Measurements from ENCODE around the gene MAPKAP1.
A peak's percentile ranks its signal among the peaks of the same experiment; 100 is the strongest.

MAPKAP1 gene

GRCh38 chr9:125564631-125565030 lies 142.4 kb downstream of the MAPKAP1 start:
- DNase-seq (ENCODE audit: low spot score), result no peak

- no peak for DNase-seq (ENCODE audit: low spot score)
Measured at GRCh38 chr9:125561509-125562148, 145.4 kb downstream of the MAPKAP1 start.

GRCh38 chr9:125559894-125560293 lies 147.1 kb downstream of the MAPKAP1 start:
- DNase-seq (ENCODE audit: low spot score), result no peak

DNA sequence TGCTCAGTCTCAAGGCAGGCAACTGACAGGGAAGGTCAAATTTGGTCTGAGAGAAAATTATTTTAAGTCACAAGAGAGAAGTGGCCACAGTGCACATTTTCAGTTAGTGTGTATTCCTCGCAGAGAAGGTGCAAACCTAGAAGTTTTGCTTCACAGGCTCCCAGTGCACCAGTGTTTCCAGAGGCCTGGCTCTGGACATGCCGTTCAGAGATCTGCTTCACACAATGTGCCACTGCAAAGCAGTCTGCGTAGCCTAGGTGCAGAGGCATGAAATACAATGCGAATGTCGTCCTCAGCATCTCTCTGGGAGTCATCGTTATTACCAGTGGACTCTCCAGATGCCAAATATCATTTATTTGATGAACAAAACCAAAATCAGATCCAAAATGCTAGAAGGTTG lies 147.8 kb downstream of the MAPKAP1 start:
- no peak for DNase-seq (ENCODE audit: low spot score)

DNA sequence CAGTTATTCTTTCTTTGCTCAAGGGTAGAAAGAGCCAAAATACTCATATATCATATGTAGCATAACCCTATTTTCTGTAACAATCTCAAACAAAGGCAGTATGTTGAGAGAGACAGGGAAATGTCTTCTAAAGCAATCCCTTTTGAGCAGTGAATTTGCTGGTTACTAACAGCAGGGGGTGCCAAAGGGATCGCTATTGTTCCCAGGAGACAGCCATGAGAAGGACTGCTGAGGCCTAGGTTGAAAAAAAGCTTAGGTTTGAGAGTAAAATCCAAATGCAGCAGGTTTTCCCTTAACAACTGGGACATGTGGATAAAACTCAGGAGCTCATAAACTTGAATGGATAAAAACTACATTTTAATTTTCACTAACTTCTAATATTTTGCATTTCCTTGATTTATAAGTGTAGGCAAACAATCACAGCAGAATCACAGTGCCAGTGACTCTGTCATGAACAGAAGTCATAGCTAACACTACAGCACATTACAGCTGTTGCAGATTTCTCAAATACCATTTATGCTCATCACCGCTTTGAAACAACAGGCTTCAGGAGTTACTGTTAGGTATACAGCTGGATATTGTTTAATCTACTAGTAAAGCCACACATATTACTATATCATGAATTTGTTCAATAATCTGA lies 148.4 kb downstream of the MAPKAP1 start:
- peak; percentile 64 for DNase-seq (ENCODE audit: low spot score)

DNA sequence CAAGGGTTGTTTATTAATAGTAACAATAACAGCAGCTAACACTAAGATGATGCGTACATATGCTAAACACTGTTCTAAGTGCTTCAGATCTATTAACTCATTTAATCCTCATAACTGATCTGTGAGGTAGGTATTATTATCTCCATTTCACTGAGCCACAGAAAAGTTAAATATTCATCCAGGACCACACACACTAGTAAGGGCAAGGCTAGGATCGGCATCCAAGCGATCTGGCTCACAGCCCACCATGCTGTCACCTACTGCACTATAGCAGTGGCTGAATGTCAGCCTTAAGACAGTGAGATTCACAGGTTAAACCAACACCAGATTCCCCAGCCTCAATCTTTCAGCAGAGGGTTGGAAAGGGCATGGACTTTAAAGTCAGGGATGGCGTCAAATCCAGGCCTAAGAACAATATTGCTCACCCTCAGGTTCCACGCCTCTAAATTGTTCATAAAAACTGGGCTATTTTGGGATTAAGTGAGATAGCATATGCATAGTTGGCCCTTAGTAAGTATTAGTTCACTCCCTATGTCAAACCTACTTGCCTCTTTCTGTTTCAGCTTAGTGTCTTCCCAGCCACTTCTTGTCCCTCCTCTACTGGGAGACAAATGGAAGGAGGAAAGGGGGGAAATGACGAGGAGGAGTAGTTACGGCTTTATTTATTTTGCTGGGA lies 150.8 kb downstream of the MAPKAP1 start:
- DNase-seq (ENCODE audit: low spot score), result no peak

- no peak for DNase-seq (ENCODE audit: low spot score)
Measured at GRCh38 chr9:125554726-125555125, 152.3 kb downstream of the MAPKAP1 start.

- no peak for DNase-seq (ENCODE audit: low spot score)
Measured at GRCh38 chr9:125551781-125552180, 155.2 kb downstream of the MAPKAP1 start.

- DNase-seq (ENCODE audit: low spot score), result no peak
Measured at GRCh38 chr9:125549891-125550885, 156.8 kb downstream of the MAPKAP1 start.

- no peak for DNase-seq (ENCODE audit: low spot score)
Measured at GRCh38 chr9:125549465-125549871, 157.5 kb downstream of the MAPKAP1 start.

GRCh38 chr9:125549039-125549438 lies 158.0 kb downstream of the MAPKAP1 start:
- no peak for DNase-seq (ENCODE audit: low spot score)

DNA sequence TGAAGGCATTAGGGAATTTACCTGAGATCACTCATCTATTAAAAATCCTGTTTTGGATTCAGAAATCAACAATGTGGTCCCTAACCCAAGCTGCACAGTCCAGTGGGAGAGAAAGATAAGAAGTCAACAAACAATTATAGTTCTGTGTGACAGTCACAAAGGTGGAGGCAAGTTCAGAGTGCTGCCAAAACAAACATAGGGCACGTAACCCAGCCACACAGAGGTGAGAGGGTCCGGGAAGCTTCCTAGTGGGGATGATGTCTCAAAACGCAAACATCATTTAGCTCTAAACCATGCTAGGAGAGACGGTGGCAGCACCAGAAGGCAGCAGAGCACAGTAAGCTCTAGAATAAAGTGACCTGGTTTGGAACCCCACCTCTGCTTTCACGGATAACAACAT lies 158.9 kb downstream of the MAPKAP1 start:
- no peak for DNase-seq (ENCODE audit: low spot score)

GRCh38 chr9:125547368-125547767 lies 159.6 kb downstream of the MAPKAP1 start:
- DNase-seq (ENCODE audit: low spot score), result no peak

DNA sequence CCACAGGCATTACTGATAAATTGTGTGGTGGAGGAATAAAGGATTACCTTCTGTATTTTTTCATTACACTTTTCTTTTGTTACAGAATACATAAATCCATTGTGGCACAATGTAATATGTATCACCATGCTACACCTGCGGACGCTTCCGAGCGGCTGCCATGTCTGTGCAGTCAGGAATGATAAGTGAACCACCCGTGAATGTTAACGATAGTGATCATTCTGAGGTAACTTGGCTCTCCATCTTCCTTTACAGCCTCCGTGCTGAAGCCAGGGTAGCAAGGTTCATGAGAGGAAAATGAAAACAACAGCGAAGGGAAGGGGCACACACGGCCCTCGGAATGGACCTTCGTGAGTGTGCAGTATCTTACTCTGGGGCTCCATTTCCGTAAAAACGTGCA lies 161.2 kb downstream of the MAPKAP1 start:
- no peak for DNase-seq (ENCODE audit: low spot score)

GRCh38 chr9:125544988-125545651 lies 161.9 kb downstream of the MAPKAP1 start:
- DNase-seq (ENCODE audit: low spot score), result no peak

DNA sequence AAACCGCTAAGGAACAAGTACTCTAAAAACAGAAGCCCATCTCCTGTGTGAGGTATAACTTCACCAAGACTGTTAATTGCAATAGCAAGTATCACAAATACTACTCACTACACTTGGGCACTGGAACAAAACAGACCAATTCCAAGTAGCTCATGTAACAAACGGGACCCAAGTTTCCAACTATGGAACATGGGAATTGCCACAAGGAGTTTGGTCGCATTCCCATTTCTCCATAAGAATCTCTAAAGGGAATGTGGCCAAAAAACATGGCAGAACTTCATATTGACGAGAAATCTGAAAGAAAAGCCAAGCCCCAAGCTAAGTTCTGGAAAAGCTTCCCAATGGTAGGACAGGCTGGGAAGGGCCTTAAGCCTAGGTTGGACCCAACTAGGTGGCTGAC lies 162.5 kb downstream of the MAPKAP1 start:
- DNase-seq (ENCODE audit: low spot score), result no peak

DNA sequence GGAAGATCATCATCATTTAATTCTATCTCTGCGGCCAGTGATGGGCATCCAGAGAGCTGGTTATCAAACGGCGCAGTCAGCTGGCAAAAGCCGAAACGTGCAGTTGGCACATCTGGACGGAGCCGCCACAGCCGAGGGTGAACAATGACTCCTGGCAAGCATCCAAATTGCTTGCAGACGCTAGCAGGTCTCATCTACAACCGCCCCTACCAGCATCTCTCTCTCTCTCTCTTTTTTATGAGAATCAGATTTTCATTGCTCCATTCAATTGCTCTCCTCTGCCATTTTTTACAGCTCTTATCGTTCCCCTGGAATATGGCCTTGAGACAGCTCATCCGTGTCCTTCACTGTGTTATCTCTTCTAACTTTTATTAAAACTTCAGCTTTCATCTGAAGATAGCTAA lies 165.2 kb downstream of the MAPKAP1 start:
- DNase-seq (ENCODE audit: low spot score), result no peak

GRCh38 chr9:125540497-125540896 lies 166.5 kb downstream of the MAPKAP1 start:
- no peak for DNase-seq (ENCODE audit: low spot score)

- DNase-seq (ENCODE audit: low spot score), result no peak
Measured at GRCh38 chr9:125538092-125538473, 168.9 kb downstream of the MAPKAP1 start.

DNA sequence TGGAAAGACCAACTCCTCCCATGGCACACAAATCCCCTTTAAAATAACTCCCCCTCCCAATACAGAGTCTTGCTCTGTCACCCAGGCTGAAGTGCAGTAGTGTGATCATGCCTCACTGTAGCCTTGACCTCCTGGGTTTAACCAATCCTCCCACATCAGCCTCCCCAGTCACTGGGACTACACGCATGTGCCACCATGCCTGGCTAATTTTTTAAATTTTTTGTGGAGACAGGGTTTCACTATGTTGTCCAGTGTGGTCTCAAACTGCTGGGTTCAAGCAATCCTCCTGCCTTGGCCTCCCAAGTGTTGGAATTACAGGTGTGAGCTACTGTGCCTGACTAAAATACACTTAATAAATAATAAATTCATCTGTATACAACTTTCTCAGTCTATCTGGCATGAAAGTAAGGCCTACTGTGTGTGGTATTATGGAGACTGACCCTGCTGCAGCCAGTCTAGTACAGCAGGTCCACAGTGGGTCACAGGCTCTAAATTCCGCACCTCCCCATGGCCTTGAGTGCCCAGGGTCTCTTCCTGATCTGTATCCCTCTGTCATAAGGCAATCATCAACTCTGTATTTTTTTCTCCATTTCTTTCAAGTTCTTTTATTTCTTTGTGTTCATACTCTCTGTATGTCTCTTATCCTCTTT lies 169.4 kb downstream of the MAPKAP1 start:
- peak; percentile 14 for DNase-seq (ENCODE audit: low spot score)

GRCh38 chr9:125536776-125537175 lies 170.2 kb downstream of the MAPKAP1 start:
- no peak for DNase-seq (ENCODE audit: low spot score)

Measured in ecto neural progenitor cell (in vitro differentiated cells).